ENCODE data around the gene MYO9A. TPM values are rescaled to one million over a fixed set of nuclear protein-coding genes. Genes with fewer than 3 reads are reported as not detected.

MYO9A gene
- total and polyA plus RNA-seq, 2 donors (not counting 1 experiment from before 2014, with no cell fraction given) = 6.2 to 66.1 TPM

DNA sequence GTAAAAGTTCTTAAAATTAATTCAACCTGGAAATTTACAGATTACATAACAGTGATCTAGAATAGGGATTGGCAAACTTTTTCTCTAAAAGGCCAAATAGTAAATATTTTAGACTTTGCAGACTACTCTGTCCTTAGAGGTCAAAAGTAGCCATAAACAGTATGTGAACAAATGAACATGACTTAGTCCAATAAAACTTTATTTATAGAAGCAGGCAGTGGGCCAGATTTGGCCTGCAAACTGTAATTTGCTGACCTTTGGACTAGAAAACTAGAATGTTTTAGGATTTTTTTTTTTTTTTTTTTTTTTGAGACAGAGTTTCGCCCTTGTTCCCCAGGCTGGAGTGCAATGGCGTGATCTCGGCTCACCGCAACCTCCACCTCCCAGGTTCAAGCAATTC lies 12.3 kb upstream of the MYO9A start:
- H3K4me3 Mint-ChIP-seq = no peak overlapping the region
- H3K9me3 ChIP-seq (ENCODE audit: control extremely low read depth in 1 of 3, control insufficient read depth in 2 of 3, insufficient read depth in 1 of 3, low read length in 2 of 3) = no peaks in the 10 kb centered on the region
- H3K9me3 Mint-ChIP-seq (ENCODE audit: insufficient read depth) = no peaks in the 10 kb centered on the region
- POLR2A ChIA-PET = no interaction called here
- no peaks in the 10 kb centered on the region for H3K79me2 ChIP-seq (ENCODE audit: control insufficient read depth, insufficient read depth, low read length)
- DNase-seq = no peak
- no peaks in the 10 kb centered on the region for H3K27me3 ChIP-seq (replicated peaks in 1 of 4; ENCODE audit: control extremely low read depth in 1 of 4, control insufficient read depth in 3 of 4, insufficient read depth in 4 of 4, low read length in 3 of 4)
- H3K4me2 ChIP-seq (replicated peaks; ENCODE audit: low read depth, low read length, poor library complexity, severe bottlenecking) = no peak overlapping the region
- TF ChIP-seq, protein P1, sequence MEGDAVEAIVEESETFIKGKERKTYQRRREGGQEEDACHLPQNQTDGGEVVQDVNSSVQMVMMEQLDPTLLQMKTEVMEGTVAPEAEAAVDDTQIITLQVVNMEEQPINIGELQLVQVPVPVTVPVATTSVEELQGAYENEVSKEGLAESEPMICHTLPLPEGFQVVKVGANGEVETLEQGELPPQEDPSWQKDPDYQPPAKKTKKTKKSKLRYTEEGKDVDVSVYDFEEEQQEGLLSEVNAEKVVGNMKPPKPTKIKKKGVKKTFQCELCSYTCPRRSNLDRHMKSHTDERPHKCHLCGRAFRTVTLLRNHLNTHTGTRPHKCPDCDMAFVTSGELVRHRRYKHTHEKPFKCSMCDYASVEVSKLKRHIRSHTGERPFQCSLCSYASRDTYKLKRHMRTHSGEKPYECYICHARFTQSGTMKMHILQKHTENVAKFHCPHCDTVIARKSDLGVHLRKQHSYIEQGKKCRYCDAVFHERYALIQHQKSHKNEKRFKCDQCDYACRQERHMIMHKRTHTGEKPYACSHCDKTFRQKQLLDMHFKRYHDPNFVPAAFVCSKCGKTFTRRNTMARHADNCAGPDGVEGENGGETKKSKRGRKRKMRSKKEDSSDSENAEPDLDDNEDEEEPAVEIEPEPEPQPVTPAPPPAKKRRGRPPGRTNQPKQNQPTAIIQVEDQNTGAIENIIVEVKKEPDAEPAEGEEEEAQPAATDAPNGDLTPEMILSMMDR (IDR thresholded peaks at IDR 0.05) = no peak
- no peak for TF ChIP-seq EZH2 (IDR thresholded peaks at IDR 0.05; ENCODE audit: borderline replicate concordance, insufficient read depth, low read depth, low read length, poor library complexity, severe bottlenecking)
- H3K27me3 Mint-ChIP-seq = no peaks in the 10 kb centered on the region
- 90% methylated on average over 2 of the region's 4 CpGs for WGBS (ENCODE audit: insufficient coverage)
- H3K27ac ChIP-seq (ENCODE audit: low read length in 2 of 2) = no peak overlapping the region
- H3K4me1 Mint-ChIP-seq = peaks cover 3% of the 10 kb centered on the region
- no peak for ATAC-seq (ENCODE audit: low read depth)
- H3K4me1 ChIP-seq (ENCODE audit: control insufficient read depth in 2 of 2, insufficient read depth in 2 of 2, low read length in 2 of 2) = no peaks in the 10 kb centered on the region
- no peaks in the 10 kb centered on the region for H4K20me1 ChIP-seq (ENCODE audit: control insufficient read depth, insufficient read depth, low read length, poor library complexity, severe bottlenecking)
- no peak overlapping the region for H3K27ac Mint-ChIP-seq
- no peaks in the 10 kb centered on the region for H3K36me3 ChIP-seq (replicated peaks in 1 of 2; ENCODE audit: control extremely low read depth in 1 of 2, control insufficient read depth in 1 of 2, extremely low read depth in 1 of 2, insufficient read depth in 2 of 2, low read length in 1 of 2)
- no peak overlapping the region for H3K4me3 ChIP-seq (ENCODE audit: control extremely low read depth in 1 of 5, extremely low read depth in 1 of 5, insufficient read depth in 1 of 5, low read depth in 2 of 5, low read length in 4 of 5)
- intact Hi-C loops (cut with micrococcal nuclease) = no loop called here
- no peak overlapping the region for H3K9ac ChIP-seq (ENCODE audit: low read length)
- CTCF ChIA-PET = interaction anchor here (1.0 kb wide), 1 partner anchor 387 kb away, joined by 3 read pairs; no protein-coding TSS in a partner anchor
- H2AFZ ChIP-seq (ENCODE audit: insufficient read depth, low read depth, low read length, poor library complexity, severe bottlenecking) = no peak overlapping the region

DNA sequence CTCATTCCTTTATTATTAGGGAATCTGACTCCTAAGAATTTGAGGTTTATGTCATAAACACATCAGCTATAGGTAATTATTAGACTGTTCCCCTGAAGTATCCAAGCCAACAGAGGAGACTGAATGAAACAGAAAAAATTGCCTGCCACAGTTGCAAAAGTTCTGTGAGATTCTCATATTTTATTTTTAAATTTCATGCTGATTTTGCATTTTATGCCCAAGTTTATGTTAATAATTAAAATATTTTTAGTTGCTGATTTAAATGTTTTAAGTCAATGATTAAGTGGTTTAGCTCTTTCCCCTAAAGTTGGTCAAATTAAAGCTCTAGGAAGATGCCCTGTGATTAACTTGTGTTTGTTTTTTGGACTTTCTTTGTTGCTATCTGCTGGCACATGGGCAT lies 10.4 kb upstream of the MYO9A start:
- TF ChIP-seq, protein P1 (IDR thresholded peaks at IDR 0.05) = no peak
- TF ChIP-seq EZH2 (IDR thresholded peaks at IDR 0.05; ENCODE audit: borderline replicate concordance, insufficient read depth, low read depth, low read length, poor library complexity, severe bottlenecking) = no peak

More for the DNA sequence above, 10.4 kb upstream of the MYO9A start:
- ATAC-seq (ENCODE audit: low read depth) (no peak), DNase-seq (no peak)
- H4K20me1 ChIP-seq (ENCODE audit: control insufficient read depth, insufficient read depth, low read length, poor library complexity, severe bottlenecking) = no peaks in the 10 kb centered on the region
- Mint-ChIP-seq H3K27me3 (no peaks in the 10 kb centered on the region), H3K4me3 (no peak overlapping the region), H3K27ac (no peak overlapping the region), H3K9me3 (ENCODE audit: insufficient read depth) (no peaks in the 10 kb centered on the region), H3K4me1 (peaks cover 3% of the 10 kb centered on the region)
- H3K4me2 ChIP-seq (replicated peaks; ENCODE audit: low read depth, low read length, poor library complexity, severe bottlenecking) = no peak overlapping the region
- H3K9ac ChIP-seq (ENCODE audit: low read length) = no peak overlapping the region
- no peak overlapping the region for H2AFZ ChIP-seq (ENCODE audit: insufficient read depth, low read depth, low read length, poor library complexity, severe bottlenecking)
- no peak overlapping the region for H3K4me3 ChIP-seq (ENCODE audit: control extremely low read depth in 1 of 5, extremely low read depth in 1 of 5, insufficient read depth in 1 of 5, low read depth in 2 of 5, low read length in 4 of 5)
- H3K36me3 ChIP-seq (replicated peaks in 1 of 2; ENCODE audit: control extremely low read depth in 1 of 2, control insufficient read depth in 1 of 2, extremely low read depth in 1 of 2, insufficient read depth in 2 of 2, low read length in 1 of 2) = no peaks in the 10 kb centered on the region
- H3K9me3 ChIP-seq (ENCODE audit: control extremely low read depth in 1 of 3, control insufficient read depth in 2 of 3, insufficient read depth in 1 of 3, low read length in 2 of 3) = no peaks in the 10 kb centered on the region
- H3K27me3 ChIP-seq (replicated peaks in 1 of 4; ENCODE audit: control extremely low read depth in 1 of 4, control insufficient read depth in 3 of 4, insufficient read depth in 4 of 4, low read length in 3 of 4) = no peaks in the 10 kb centered on the region
- ChIA-PET POLR2A (interaction anchor here (0.6 kb wide), 1 partner anchor 10 kb away, joined by 7 read pairs; the partner anchor contains the start of genes MYO9A and SENP8), CTCF (interaction anchor here (0.7 to 1.3 kb wide), 2 partner anchors 11 to 384 kb away, joined by 4 to 5 read pairs; no protein-coding TSS in a partner anchor)
- H3K27ac ChIP-seq (ENCODE audit: low read length in 2 of 2) = no peak overlapping the region
- H3K4me1 ChIP-seq (ENCODE audit: control insufficient read depth in 2 of 2, insufficient read depth in 2 of 2, low read length in 2 of 2) = no peaks in the 10 kb centered on the region
- H3K79me2 ChIP-seq (ENCODE audit: control insufficient read depth, insufficient read depth, low read length) = no peaks in the 10 kb centered on the region
- intact Hi-C loops (cut with micrococcal nuclease) = no loop called here

All from B cell (primary cell).